GM21737 (cell line): ENCODE measurements around the gene CDK14.
"Not testable (repeated sequence)": the region's sequence is repeated elsewhere in the genome, so short reads cannot be mapped to it uniquely, and the experiment has no call there.

Experiments
- ATAC-seq: cut with Tn5 transposase; IDR thresholded peaks from one replicate; pipeline ENCODE4 v1.9.1; 2021; ENCODE audit warnings: mild to moderate bottlenecking, moderate library complexity; ENCODE audit not compliant: unreplicated experiment

The CDK14 gene

GRCh38 chr7:90777041-90777440 lies 180.9 kb downstream of the CDK14 start:
- peak; percentile 76 for ATAC-seq

- peak; percentile 13 for ATAC-seq
Observed at GRCh38 chr7:90777465-90777864, 181.3 kb downstream of the CDK14 start.

- ATAC-seq = no peak
Observed at GRCh38 chr7:90777886-90778285, 181.8 kb downstream of the CDK14 start.

GRCh38 chr7:90788052-90788451 lies 191.9 kb downstream of the CDK14 start:
- ATAC-seq = no peak

GRCh38 chr7:90789736-90790306 lies 193.7 kb downstream of the CDK14 start:
- ATAC-seq = no peak

GRCh38 chr7:90791596-90791995 lies 195.5 kb downstream of the CDK14 start:
- no peak for ATAC-seq

GRCh38 chr7:90792301-90792700 lies 196.2 kb downstream of the CDK14 start:
- no peak for ATAC-seq

GRCh38 chr7:90794234-90794633 lies 198.1 kb downstream of the CDK14 start:
- not testable (repeated sequence) for ATAC-seq

GRCh38 chr7:90797596-90797995 lies 201.5 kb downstream of the CDK14 start:
- ATAC-seq = no peak

- ATAC-seq = no peak
Observed at GRCh38 chr7:90804370-90804769, 208.2 kb downstream of the CDK14 start.

GRCh38 chr7:90815552-90815951 lies 219.4 kb downstream of the CDK14 start:
- not testable (repeated sequence) for ATAC-seq

GRCh38 chr7:90816511-90817142 lies 220.5 kb downstream of the CDK14 start:
- peak; percentile 96 for ATAC-seq

- ATAC-seq = no peak
Observed at GRCh38 chr7:90817151-90817550, 221.0 kb downstream of the CDK14 start.

GRCh38 chr7:90817846-90818245 lies 221.7 kb downstream of the CDK14 start:
- ATAC-seq = no peak

- ATAC-seq = no peak
Observed at GRCh38 chr7:90818341-90818740, 222.2 kb downstream of the CDK14 start.

- no peak for ATAC-seq
Observed at GRCh38 chr7:90821961-90822620, 226.0 kb downstream of the CDK14 start.

- no peak for ATAC-seq
Observed at GRCh38 chr7:90824386-90825307, 228.5 kb downstream of the CDK14 start.

- ATAC-seq = no peak
Observed at GRCh38 chr7:90825779-90826178, 229.7 kb downstream of the CDK14 start.

- ATAC-seq = no peak
Observed at GRCh38 chr7:90828601-90829000, 232.5 kb downstream of the CDK14 start.

GRCh38 chr7:90830308-90830707 lies 234.2 kb downstream of the CDK14 start:
- no peak for ATAC-seq

- no peak for ATAC-seq
Observed at GRCh38 chr7:90832726-90833125, 236.6 kb downstream of the CDK14 start.
